B cell (primary cell): Measurements from ENCODE around the gene VEGFA.

Experiments used
- CTCF ChIP-seq: fragments of 200-600 bp; IDR thresholded peaks from one replicate; pipeline ENCODE4 v1.8.0; 2022; ENCODE audit warnings: antibody characterized with exemption, mild to moderate bottlenecking
- EZH2 ChIP-seq: IDR thresholded peaks from 2 replicates; pipeline ENCODE4 v1.6.1; 2012; ENCODE audit warnings: borderline replicate concordance, low read depth, mild to moderate bottlenecking, moderate library complexity, low read length; ENCODE audit not compliant: insufficient read depth, poor library complexity, severe bottlenecking

DNA sequence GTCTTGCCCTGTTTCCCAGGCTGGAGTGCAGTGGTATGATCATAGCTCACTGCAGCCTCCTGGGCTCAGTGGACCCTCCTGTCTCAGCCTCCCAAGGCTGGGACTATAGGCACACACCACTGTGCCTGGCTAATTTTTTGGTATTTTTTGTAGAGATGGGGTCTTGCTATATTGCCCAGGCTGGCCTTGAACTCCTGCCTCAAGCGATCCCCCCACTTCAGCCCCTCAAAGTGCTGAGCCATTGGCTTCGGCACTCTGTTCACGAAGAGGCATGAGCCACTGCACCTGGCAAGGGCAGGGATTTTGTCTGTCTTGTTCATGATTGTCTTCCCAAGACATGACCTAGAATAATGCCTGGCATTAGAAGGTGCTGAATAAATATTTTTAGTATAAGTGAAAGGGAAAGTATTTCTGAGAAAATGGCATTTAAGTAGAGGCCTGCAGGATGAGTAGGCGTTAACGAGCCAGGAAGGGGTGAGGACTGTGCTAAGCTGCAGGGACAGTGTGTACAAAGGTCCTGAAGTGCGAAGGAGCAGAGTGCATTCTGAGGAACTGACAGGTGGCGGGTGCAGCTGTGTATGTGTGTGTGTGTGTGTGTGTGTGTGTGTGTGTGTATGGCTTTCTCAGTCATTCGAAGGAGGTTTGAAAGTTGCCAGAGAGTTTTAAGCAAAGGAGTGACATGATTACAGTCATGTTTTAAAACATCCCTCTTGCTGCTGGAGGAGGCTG lies 43.0 kb downstream of the VEGFA start:
- TF ChIP-seq EZH2 (no peak), CTCF (no peak)
